Activated T-cell treated with anti-CD3 and anti-CD28 coated beads, Interleukin-2, amount 50 U/mL, for 4 hours (primary cell): Measurements from ENCODE around the gene COMMD1. TPM values are rescaled to one million over a fixed set of nuclear protein-coding genes. Genes with fewer than 3 reads are reported as not detected.
"Not testable (repeated sequence)": the region's sequence is repeated elsewhere in the genome, so short reads cannot be mapped to it uniquely, and the experiment has no call there.

Source experiments
- ATAC-seq, 2 donors: fragments of 200-7000 bp; cut with Tn5 transposase; one replicate each; pipeline ENCODE4 v1.10.0; 2021
- DNase-seq: peaks from one replicate; pipeline ENCODE4 v3.0.0-alpha.2; 2020
- H3K27me3 Mint-ChIP-seq: one replicate; pipeline ENCODE4 v1.8.0; 2021; ENCODE audit warnings: low read depth, mixed read lengths
- H3K36me3 Mint-ChIP-seq: one replicate; pipeline ENCODE4 v1.8.0; 2022; ENCODE audit warnings: mixed read lengths; ENCODE audit not compliant: insufficient read depth
- H3K4me1 Mint-ChIP-seq: one replicate; pipeline ENCODE4 v1.8.0; 2021; ENCODE audit warnings: low read depth, mixed read lengths
- H3K4me3 Mint-ChIP-seq: one replicate; pipeline ENCODE4 v1.8.0; 2021; ENCODE audit warnings: mild to moderate bottlenecking, moderate library complexity, mixed read lengths
- H3K9me3 Mint-ChIP-seq: one replicate; pipeline ENCODE4 v1.8.0; 2021; ENCODE audit warnings: mixed read lengths
- total RNA-seq, 3 donors: library from RNA; stranded (reverse); gene quantifications; one replicate each; pipeline ENCODE4 v1.2.1, GENCODE V29; 2021

Gene COMMD1
- total RNA-seq, 3 donors from 2014 or later, result 29.7 to 37.0 (median 31.0) TPM

GRCh38 chr2:62041701-62042385 is 136.4 kb downstream of the COMMD1 start:
- not testable (repeated sequence) for H3K4me3 Mint-ChIP-seq, H3K9me3 Mint-ChIP-seq, ATAC-seq, H3K27me3 Mint-ChIP-seq, DNase-seq
- Mint-ChIP-seq H3K36me3 (peaks cover 14% of the 10 kb centered on the region), H3K4me1 (peaks cover 18% of the 10 kb centered on the region)

- ATAC-seq, result no peak
- H3K4me1 Mint-ChIP-seq, result peaks cover 18% of the 10 kb centered on the region
- no peaks in the 10 kb centered on the region for H3K27me3 Mint-ChIP-seq
- no peak overlapping the region for H3K4me3 Mint-ChIP-seq
- peaks cover 15% of the 10 kb centered on the region for H3K36me3 Mint-ChIP-seq
- DNase-seq, result no peak
- no peaks in the 10 kb centered on the region for H3K9me3 Mint-ChIP-seq
Observed at GRCh38 chr2:62042400-62042799, 136.9 kb downstream of the COMMD1 start.

- no peak for ATAC-seq
- no peaks in the 10 kb centered on the region for H3K27me3 Mint-ChIP-seq
- peaks cover 18% of the 10 kb centered on the region for H3K4me1 Mint-ChIP-seq
- no peaks in the 10 kb centered on the region for H3K9me3 Mint-ChIP-seq
- H3K4me3 Mint-ChIP-seq, result no peak overlapping the region
- peaks cover 15% of the 10 kb centered on the region for H3K36me3 Mint-ChIP-seq
- no peak for DNase-seq
Observed at GRCh38 chr2:62042944-62043343, 137.5 kb downstream of the COMMD1 start.

- ATAC-seq (no peak), DNase-seq (no peak)
- Mint-ChIP-seq H3K36me3 (peaks cover 15% of the 10 kb centered on the region), H3K27me3 (no peaks in the 10 kb centered on the region), H3K9me3 (no peaks in the 10 kb centered on the region), H3K4me3 (no peak overlapping the region), H3K4me1 (peaks cover 2% of the 10 kb centered on the region)
Observed at GRCh38 chr2:62045017-62045543, 139.6 kb downstream of the COMMD1 start.

GRCh38 chr2:62046141-62046540 is 140.7 kb downstream of the COMMD1 start:
- ATAC-seq (no peak), DNase-seq (no peak)
- Mint-ChIP-seq H3K4me1 (no peaks in the 10 kb centered on the region), H3K9me3 (no peaks in the 10 kb centered on the region), H3K27me3 (no peaks in the 10 kb centered on the region), H3K4me3 (no peak overlapping the region), H3K36me3 (peaks cover 15% of the 10 kb centered on the region)

- H3K4me3 Mint-ChIP-seq, result no peak overlapping the region
- no peaks in the 10 kb centered on the region for H3K27me3 Mint-ChIP-seq
Observed at GRCh38 chr2:62050456-62051045, 145.1 kb downstream of the COMMD1 start.

GRCh38 chr2:62054029-62054791 is 148.7 kb downstream of the COMMD1 start:
- Mint-ChIP-seq H3K36me3 (peaks cover 3% of the 10 kb centered on the region), H3K4me1 (peaks cover 15% of the 10 kb centered on the region), H3K9me3 (no peaks in the 10 kb centered on the region), H3K27me3 (no peaks in the 10 kb centered on the region), H3K4me3 (no peak overlapping the region)
- DNase-seq (no peak), ATAC-seq (no peak)

More at GRCh38 chr2:62050456-62051045, 145.1 kb downstream of the COMMD1 start:
- DNase-seq (no peak), ATAC-seq (no peak)
- Mint-ChIP-seq H3K4me1 (peaks cover 15% of the 10 kb centered on the region), H3K36me3 (peaks cover 5% of the 10 kb centered on the region), H3K9me3 (no peaks in the 10 kb centered on the region)

GRCh38 chr2:62054916-62055450 is 149.5 kb downstream of the COMMD1 start:
- ATAC-seq, result no peak
- no peak overlapping the region for H3K4me3 Mint-ChIP-seq
- no peaks in the 10 kb centered on the region for H3K27me3 Mint-ChIP-seq
- H3K9me3 Mint-ChIP-seq, result no peaks in the 10 kb centered on the region
- peaks cover 15% of the 10 kb centered on the region for H3K4me1 Mint-ChIP-seq
- peaks cover 3% of the 10 kb centered on the region for H3K36me3 Mint-ChIP-seq
- DNase-seq, result no peak

GRCh38 chr2:62055724-62056336 is 150.4 kb downstream of the COMMD1 start:
- Mint-ChIP-seq H3K36me3 (peaks cover 5% of the 10 kb centered on the region), H3K27me3 (no peaks in the 10 kb centered on the region), H3K9me3 (peaks cover 3% of the 10 kb centered on the region), H3K4me3 (no peak overlapping the region), H3K4me1 (peaks cover 15% of the 10 kb centered on the region)
- DNase-seq (no peak), ATAC-seq (no peak)

- Mint-ChIP-seq H3K9me3 (peaks cover 4% of the 10 kb centered on the region), H3K4me1 (peaks cover 15% of the 10 kb centered on the region), H3K36me3 (peaks cover 6% of the 10 kb centered on the region), H3K27me3 (no peaks in the 10 kb centered on the region), H3K4me3 (no peak overlapping the region)
- ATAC-seq (no peak), DNase-seq (no peak)
Observed at GRCh38 chr2:62056341-62056740, 150.9 kb downstream of the COMMD1 start.

- Mint-ChIP-seq H3K27me3 (no peaks in the 10 kb centered on the region), H3K36me3 (peaks cover 8% of the 10 kb centered on the region), H3K4me1 (no peaks in the 10 kb centered on the region), H3K4me3 (no peak overlapping the region), H3K9me3 (peaks cover 4% of the 10 kb centered on the region)
- ATAC-seq (no peak), DNase-seq (no peak)
Observed at GRCh38 chr2:62065243-62065642, 159.8 kb downstream of the COMMD1 start.

- ATAC-seq, result no peak
- Mint-ChIP-seq H3K36me3 (peaks cover 16% of the 10 kb centered on the region), H3K9me3 (no peaks in the 10 kb centered on the region)
Observed at GRCh38 chr2:62071126-62071598, 165.7 kb downstream of the COMMD1 start.

GRCh38 chr2:62071760-62072680 is 166.5 kb downstream of the COMMD1 start:
- H3K4me1 Mint-ChIP-seq, result no peaks in the 10 kb centered on the region
- ATAC-seq, result no peak
- no peak for DNase-seq
- H3K4me3 Mint-ChIP-seq, result no peak overlapping the region
- H3K27me3 Mint-ChIP-seq, result no peaks in the 10 kb centered on the region
- peaks cover 16% of the 10 kb centered on the region for H3K36me3 Mint-ChIP-seq
- no peaks in the 10 kb centered on the region for H3K9me3 Mint-ChIP-seq

More at GRCh38 chr2:62071126-62071598, 165.7 kb downstream of the COMMD1 start:
- Mint-ChIP-seq H3K4me1 (no peaks in the 10 kb centered on the region), H3K27me3 (no peaks in the 10 kb centered on the region), H3K4me3 (no peak overlapping the region)
- no peak for DNase-seq
